HepG2 (cell line): Measurements from ENCODE around the gene SOAT2. TPM values are rescaled to one million over a fixed set of nuclear protein-coding genes. Genes with fewer than 3 reads are reported as not detected.
A peak's percentile ranks its signal among the peaks of the same experiment; 100 is the strongest.

Experiments used
- ATAC-seq: fragments of 200-7000 bp; cut with Tn5 transposase; 3 replicates; pipeline ENCODE4 v1.9.1; 2020; ENCODE audit warnings: mild to moderate bottlenecking, moderate library complexity
- BruUV-seq: library from RNA; stranded (reverse); fragments of 400-500 nt; replicated peaks from 2 replicates; lab custom pipeline; 2021; lab: Mats Ljungman, UMichigan
- CTCF ChIA-PET: fragments of 300-600 bp; formaldehyde crosslinking; extraction: SDS; loops from one replicate; lab custom pipeline; 2021; ENCODE audit warnings: low total read pairs, inconsistent platforms, low intra/inter-chr PET ratio; lab: Yijun Ruan, JAX
- POLR2A ChIA-PET: fragments of 350-600 bp; sonication (Branson Sonifier 250); formaldehyde crosslinking; loops from one replicate; lab custom pipeline; 2020; ENCODE audit warnings: antibody characterized with exemption, inconsistent platforms; lab: Yijun Ruan, JAX
- DNase-seq: peaks from one replicate; pipeline ENCODE4 v3.0.0-alpha.2; 2015; ENCODE audit warnings: low spot score
- FAIRE-seq: peaks from 3 replicates; lab custom pipeline; 2011; peaks lifted over from hg19 to GRCh38; lab: Jason Lieb, UNC
- H2AFZ ChIP-seq: one replicate; pipeline ENCODE4 v1.6.1; 2011; ENCODE audit warnings: low read length, inconsistent platforms
- H3K27ac ChIP-seq: fragments of 300-600 bp; 3 replicates; pipeline ENCODE4 v1.8.0; 2011; ENCODE audit warnings: mixed run types, mild to moderate bottlenecking, mixed read lengths, low read length, inconsistent platforms; ENCODE audit not compliant: insufficient read depth; ENCODE audit errors: extremely low read length
- H3K27me3 ChIP-seq, 2 experiments: fragments of 200-600 bp in 1 of 2; 2 replicates in 1 of 2; 3 replicates in 1 of 2; pipeline versions ENCODE4 v1.6.0 to v1.8.0; 2011; ENCODE audit warnings: low read length in 2 of 2, mild to moderate bottlenecking in 2 of 2, moderate library complexity in 2 of 2, inconsistent platforms in 1 of 2; ENCODE audit not compliant: insufficient read depth in 2 of 2, control insufficient read depth in 1 of 2
- H3K36me3 ChIP-seq, 2 experiments: fragments of 200-600 bp in 1 of 2; replicated peaks in 1 of 2; 2 replicates in 1 of 2; 3 replicates in 1 of 2; pipeline versions ENCODE4 v1.5.1 to v1.8.0; 2011; ENCODE audit warnings: low read length in 2 of 2, inconsistent platforms in 1 of 2; ENCODE audit not compliant: insufficient read depth in 2 of 2, control insufficient read depth in 1 of 2
- H3K4me1 ChIP-seq: 2 replicates; pipeline ENCODE4 v1.5.1; 2012; ENCODE audit warnings: low read length, inconsistent platforms; ENCODE audit not compliant: insufficient read depth
- H3K4me2 ChIP-seq: 2 replicates; pipeline ENCODE4 v1.6.0; 2011; ENCODE audit warnings: low read depth, low read length, inconsistent platforms
- H3K4me3 ChIP-seq, 3 experiments: fragments of 200-600 bp in 1 of 3; sonication (generic), shearing (Covaris generic) in 1 of 3; replicated peaks in 1 of 3; 2 replicates each; pipeline ENCODE4 v1.5.1; 2011 to 2016; ENCODE audit warnings: low read length in 3 of 3, inconsistent platforms in 2 of 3, low read depth in 2 of 3, mild to moderate bottlenecking in 2 of 3, control low read depth in 1 of 3, mixed read lengths in 1 of 3; ENCODE audit not compliant: insufficient read depth in 1 of 3
- H3K79me2 ChIP-seq: one replicate; pipeline ENCODE4 v1.6.1; 2011; ENCODE audit warnings: low read length, inconsistent platforms; ENCODE audit not compliant: insufficient read depth
- H3K9ac ChIP-seq: 2 replicates; pipeline ENCODE4 v1.6.0; 2011; ENCODE audit warnings: mild to moderate bottlenecking, low read depth, low read length, inconsistent platforms; ENCODE audit not compliant: insufficient read depth
- H3K9me3 ChIP-seq: 2 replicates; pipeline ENCODE4 v1.5.1; 2012; ENCODE audit warnings: mild to moderate bottlenecking, low read length
- H4K20me1 ChIP-seq: 2 replicates; pipeline ENCODE4 v1.6.0; 2011; ENCODE audit warnings: inconsistent platforms, mild to moderate bottlenecking, low read length, moderate library complexity; ENCODE audit not compliant: insufficient read depth
- ATAD3A ChIP-seq: sonication (generic); formaldehyde crosslinking; IDR thresholded peaks from 2 replicates; pipeline ENCODE4 v1.4.0; 2020; ENCODE audit warnings: missing genetic modification reagents
- ATF7 ChIP-seq, 2 experiments: fragments of 450-650 bp in 1 of 2; sonication (generic) in 1 of 2; formaldehyde crosslinking in 1 of 2; IDR thresholded peaks; 2 replicates each; pipeline versions ENCODE4 v1.4.0 to v1.6.1; 2016 to 2020; ENCODE audit warnings: antibody characterized with exemption in 1 of 2, mild to moderate bottlenecking in 1 of 2, missing genetic modification reagents in 1 of 2
- ETV6 ChIP-seq: sonication (generic); formaldehyde crosslinking; conservative IDR thresholded peaks from 2 replicates; pipeline ENCODE4 v1.4.0; 2020; ENCODE audit warnings: missing genetic modification reagents
- HHEX ChIP-seq: IDR thresholded peaks from 2 replicates; pipeline ENCODE4 v1.6.1; 2016; ENCODE audit warnings: control low read depth
- JDP2 ChIP-seq: sonication (generic); formaldehyde crosslinking; IDR thresholded peaks from 2 replicates; pipeline ENCODE4 v1.8.1; 2022; ENCODE audit warnings: missing genetic modification reagents, borderline replicate concordance
- KDM5A ChIP-seq: fragments of 200-600 bp; sonication (generic); IDR thresholded peaks from 2 replicates; pipeline ENCODE4 v1.7.0; 2018; ENCODE audit warnings: antibody characterized with exemption, mild to moderate bottlenecking, low read length, borderline replicate concordance
- MAFG ChIP-seq: sonication (generic); formaldehyde crosslinking; IDR thresholded peaks from 2 replicates; pipeline ENCODE4 v1.5.1; 2020; ENCODE audit warnings: mild to moderate bottlenecking, missing genetic modification reagents
- NFAT5 ChIP-seq: sonication (generic); formaldehyde crosslinking; IDR thresholded peaks from 2 replicates; pipeline ENCODE4 v1.4.0; 2020; ENCODE audit warnings: missing genetic modification reagents
- NFYB ChIP-seq: sonication (generic); formaldehyde crosslinking; IDR thresholded peaks from 2 replicates; pipeline ENCODE4 v1.4.0; 2020; ENCODE audit warnings: missing genetic modification reagents
- NR2F2 ChIP-seq: IDR thresholded peaks from 2 replicates; pipeline ENCODE4 v1.6.1; 2012; ENCODE audit warnings: low read depth, inconsistent platforms, borderline replicate concordance
- PLSCR1 ChIP-seq: sonication (generic); formaldehyde crosslinking; IDR thresholded peaks from 2 replicates; pipeline ENCODE4 v1.5.0; 2020; ENCODE audit warnings: missing genetic modification reagents, mild to moderate bottlenecking, borderline replicate concordance
- RXRA ChIP-seq: sonication (generic); formaldehyde crosslinking; IDR thresholded peaks from 2 replicates; pipeline ENCODE4 v1.5.1; 2020; ENCODE audit warnings: missing genetic modification reagents
- ZMYM3 ChIP-seq: sonication (generic); formaldehyde crosslinking; IDR thresholded peaks from 2 replicates; pipeline ENCODE4 v1.5.1; 2020; ENCODE audit warnings: mild to moderate bottlenecking, missing genetic modification reagents
- ZNF709 ChIP-seq: sonication (generic); formaldehyde crosslinking; IDR thresholded peaks from 2 replicates; pipeline ENCODE4 v1.5.0; 2020; ENCODE audit warnings: mild to moderate bottlenecking, missing genetic modification reagents
- WGBS: methylation state at CpG from one replicate; pipeline ENCODE4 v1.1.6; 2017; ENCODE audit warnings: low lambda C conversion rate; 5-methylcytosine and 5-hydroxymethylcytosine counted together
- in situ Hi-C: cut with HindIII; loops from 2 replicates; pipeline ENCODE4 v1.10.0; 2017; ENCODE audit warnings: low pct_unique_long_range_greater_than_20kb; ENCODE audit not compliant: extremely low pct_ligation_motif_present
- intact Hi-C: fragments of 100-400 bp; cut with micrococcal nuclease; formaldehyde crosslinking; loops from one replicate; pipeline ENCODE4 v1.10.0; 2022; ENCODE audit not compliant: unreplicated experiment
- polyA plus RNA-seq, 8 experiments: library from polyadenylated mRNA; depleted of rRNA in 3 of 8; stranded (reverse) in 7 of 8; unstranded in 1 of 8; fragments of >200 nt; fragmentation: Illumina TruSeq in 4 of 8; extraction: Trizol in 4 of 8; gene quantifications; 2 replicates each; pipeline versions ENCODE4 v1.2.1 to v1.2.3, GENCODE V29; 2011 to 2016; ENCODE audit warnings: low read depth in 4 of 8, missing spikeins in 1 of 8, mixed read lengths in 1 of 8; ENCODE audit not compliant: insufficient read depth in 1 of 8
- total RNA-seq, 5 experiments: library from RNA; depleted of rRNA; stranded (reverse); fragments of >200 nt; fragmentation: Illumina TruSeq; extraction: Trizol; gene quantifications; 2 replicates each; pipeline ENCODE4 v1.2.3, GENCODE V29; 2016; ENCODE audit warnings: low read depth in 1 of 5
- TF ChIP-seq, protein P1 (sequence below): sonication (generic); formaldehyde crosslinking; IDR thresholded peaks from 2 replicates; pipeline ENCODE4 v1.9.0; 2022; ENCODE audit warnings: low read depth, missing genetic modification reagents

SOAT2 gene
- total and polyA plus RNA-seq, 2 of the 13 experiments (the other 11 are each of a cell fraction or from before 2014, with no cell fraction given) = 14.9 to 108 TPM

- peak overlapping the region; percentile 53 for H3K27ac ChIP-seq
- TF ChIP-seq ZMYM3 (CRISPR knock-in tag) (peak; percentile 77; the same call in 1 of the 2 replicates), ZNF709 (CRISPR knock-in tag) (no peak), ETV6 (CRISPR knock-in tag) (no peak), RXRA (CRISPR knock-in tag) (no peak), JDP2 (no peak), NFYB (no peak), ATF7 (IDR thresholded peaks at IDR 0.05) (no peak), ATF7 (CRISPR knock-in tag; IDR thresholded peaks at IDR 0.05) (no peak), ATAD3A (CRISPR knock-in tag) (no peak), PLSCR1 (CRISPR knock-in tag) (no peak), NFAT5 (CRISPR knock-in tag) (no peak), MAFG (CRISPR knock-in tag) (no peak), KDM5A (no peak), HHEX (CRISPR knock-in tag) (no peak), NR2F2 (no peak)
- TF ChIP-seq, protein P1, sequence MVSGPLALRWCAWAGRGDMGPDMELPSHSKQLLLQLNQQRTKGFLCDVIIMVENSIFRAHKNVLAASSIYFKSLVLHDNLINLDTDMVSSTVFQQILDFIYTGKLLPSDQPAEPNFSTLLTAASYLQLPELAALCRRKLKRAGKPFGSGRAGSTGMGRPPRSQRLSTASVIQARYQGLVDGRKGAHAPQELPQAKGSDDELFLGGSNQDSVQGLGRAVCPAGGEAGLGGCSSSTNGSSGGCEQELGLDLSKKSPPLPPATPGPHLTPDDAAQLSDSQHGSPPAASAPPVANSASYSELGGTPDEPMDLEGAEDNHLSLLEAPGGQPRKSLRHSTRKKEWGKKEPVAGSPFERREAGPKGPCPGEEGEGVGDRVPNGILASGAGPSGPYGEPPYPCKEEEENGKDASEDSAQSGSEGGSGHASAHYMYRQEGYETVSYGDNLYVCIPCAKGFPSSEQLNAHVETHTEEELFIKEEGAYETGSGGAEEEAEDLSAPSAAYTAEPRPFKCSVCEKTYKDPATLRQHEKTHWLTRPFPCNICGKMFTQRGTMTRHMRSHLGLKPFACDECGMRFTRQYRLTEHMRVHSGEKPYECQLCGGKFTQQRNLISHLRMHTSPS (CRISPR knock-in tag) = no peak
These were observed 58.0 kb downstream of the SOAT2 start for GRCh38 chr12:53161119-53161911.

More at GRCh38 chr12:53161119-53161911, 58.0 kb downstream of the SOAT2 start:
- H3K4me1 ChIP-seq = peaks cover 44% of the 10 kb centered on the region
- no peaks in the 10 kb centered on the region for H4K20me1 ChIP-seq
- H3K79me2 ChIP-seq = no peaks in the 10 kb centered on the region
- no TSS peak for BruUV-seq
- ChIA-PET CTCF (interaction anchor here (1.4 to 4.1 kb wide), 2 partner anchors 27 to 29 kb away, joined by 3 to 23 read pairs; no protein-coding TSS in a partner anchor), POLR2A (interaction anchor here (0.9 to 4.5 kb wide), 7 partner anchors 14 to 134 kb away, joined by 3 to 34 read pairs (median 6); partner anchors contain the start of genes CSAD, PFDN5, SOAT2 and ZNF740)
- WGBS = 23% methylated on average over 6 of the region's 8 CpGs
- ATAC-seq (peak; percentile 37), DNase-seq (peak; percentile 74), FAIRE-seq (peak; percentile 75)
- no peaks in the 10 kb centered on the region for H3K36me3 ChIP-seq
- peak overlapping the region; percentile 50 for H3K4me2 ChIP-seq
- peak overlapping the region in 1 of 3 experiments; percentile 17; a peak in 1 of 6 replicates for H3K4me3 ChIP-seq
- intact Hi-C loops = no loop called here
- H3K9ac ChIP-seq = no peak overlapping the region
- no peaks in the 10 kb centered on the region for H3K27me3 ChIP-seq
- no peak overlapping the region for H2AFZ ChIP-seq
- no peaks in the 10 kb centered on the region for H3K9me3 ChIP-seq
- in situ Hi-C loops = no loop called here
